Stimulated activated CD8-positive, alpha-beta memory T cell treated with anti-CD3 and anti-CD28 coated beads, Interleukin-12 subunit alpha, Interleukin-12 subunit beta, amount 100 ng/mL, for 24 hours (primary cell): ENCODE measurements around the gene ZNG1C.
"Not testable (repeated sequence)": the region's sequence is repeated elsewhere in the genome, so short reads cannot be mapped to it uniquely, and the experiment has no call there.

Experiments used
- DNase-seq: peaks from one replicate; pipeline ENCODE4 v3.0.0-alpha.2; 2020; ENCODE audit errors: extremely low read depth

Gene ZNG1C

DNA sequence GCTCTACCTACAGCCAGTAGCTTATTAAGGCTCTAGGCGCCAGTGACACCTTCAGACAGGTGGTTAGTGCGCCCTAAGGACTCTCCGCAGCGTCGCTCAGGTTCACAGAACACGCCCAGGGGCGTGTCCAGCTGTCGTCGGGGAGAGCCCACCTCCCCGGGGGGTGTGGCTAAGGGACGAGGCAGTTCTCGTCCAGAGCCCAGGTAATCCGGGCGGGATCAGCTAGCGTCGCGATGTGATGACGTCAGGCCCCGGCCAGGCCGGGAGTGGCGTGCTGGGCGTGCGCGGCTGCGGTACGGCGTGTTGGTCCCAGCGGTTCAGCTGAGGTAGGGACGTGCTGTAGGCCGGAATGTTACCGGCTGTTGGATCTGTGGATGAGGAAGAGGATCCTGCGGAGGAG lies at the start of gene ZNG1C:
TSS of gene ZNG1C (plus strand) at position 301 of the 400 bp plus-strand sequence. CDS start at position 350, 49 bp downstream.
- DNase-seq, result not testable (repeated sequence)

DNA sequence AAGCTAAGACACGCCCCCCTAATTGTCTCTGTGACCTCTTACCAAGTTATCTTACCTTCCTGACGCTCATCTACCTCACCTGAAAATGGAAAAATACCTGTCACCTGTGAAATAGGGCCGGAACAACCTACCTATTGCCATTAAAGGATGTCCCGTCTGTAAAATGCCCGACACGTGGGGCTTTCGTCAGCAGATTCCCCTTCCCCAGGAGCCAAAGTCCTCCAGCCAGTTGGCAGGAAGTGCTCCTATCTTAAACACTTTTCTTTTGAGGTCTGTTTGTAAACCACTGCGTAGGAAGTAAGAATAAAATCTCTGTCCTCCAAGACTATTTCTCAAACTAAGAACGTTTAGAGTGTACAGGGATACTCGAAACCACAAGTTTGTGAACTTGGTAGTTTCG lies 654 bp downstream of the ZNG1C start:
- not testable (repeated sequence) for DNase-seq

DNA sequence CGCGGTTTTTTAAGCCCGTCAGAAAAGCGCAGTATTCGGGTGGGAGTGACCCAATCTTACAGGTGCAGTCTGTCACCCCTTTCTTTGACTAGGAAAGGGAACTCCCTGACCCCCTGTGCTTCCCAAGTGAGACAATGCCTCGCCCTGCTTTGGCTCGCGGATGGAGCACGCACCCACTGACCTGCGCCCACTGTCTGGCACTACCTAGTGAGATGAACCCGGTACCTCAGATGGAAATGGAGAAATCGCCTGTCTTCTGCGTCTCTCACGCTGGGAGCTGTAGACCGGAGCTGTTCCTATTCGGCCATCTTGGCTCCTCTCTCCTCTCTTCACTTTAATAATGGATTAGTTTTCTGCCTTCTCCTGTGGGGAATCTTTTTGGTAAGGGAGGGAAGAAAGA lies 39.3 kb downstream of the ZNG1C start:
- DNase-seq, result not testable (repeated sequence)

DNA sequence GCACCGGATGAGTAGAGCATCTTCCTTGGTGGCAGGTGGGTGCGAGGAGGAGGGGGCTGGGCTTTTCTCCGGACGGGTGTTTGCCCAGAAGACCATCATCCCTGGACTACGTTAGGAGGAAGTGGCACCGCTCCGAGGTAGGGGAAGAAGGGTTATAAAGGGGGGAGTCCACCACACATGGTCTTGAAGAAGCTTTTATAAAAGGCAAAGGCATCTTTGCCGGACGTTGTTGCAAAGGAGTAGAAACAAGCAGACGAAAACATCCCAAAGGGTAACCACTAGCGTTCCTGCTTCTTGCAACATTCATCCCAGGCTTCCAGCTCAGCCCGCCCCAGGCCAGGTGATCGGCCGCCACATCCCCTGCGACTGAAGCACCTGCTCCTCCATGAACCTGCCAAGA lies 60.8 kb downstream of the ZNG1C start, which contains the start of gene FOXD4L3:
TSS of gene FOXD4L3 (plus strand) at position 301 of the 400 bp plus-strand sequence. CDS start at position 386, 85 bp downstream.
- DNase-seq, result not testable (repeated sequence)

DNA sequence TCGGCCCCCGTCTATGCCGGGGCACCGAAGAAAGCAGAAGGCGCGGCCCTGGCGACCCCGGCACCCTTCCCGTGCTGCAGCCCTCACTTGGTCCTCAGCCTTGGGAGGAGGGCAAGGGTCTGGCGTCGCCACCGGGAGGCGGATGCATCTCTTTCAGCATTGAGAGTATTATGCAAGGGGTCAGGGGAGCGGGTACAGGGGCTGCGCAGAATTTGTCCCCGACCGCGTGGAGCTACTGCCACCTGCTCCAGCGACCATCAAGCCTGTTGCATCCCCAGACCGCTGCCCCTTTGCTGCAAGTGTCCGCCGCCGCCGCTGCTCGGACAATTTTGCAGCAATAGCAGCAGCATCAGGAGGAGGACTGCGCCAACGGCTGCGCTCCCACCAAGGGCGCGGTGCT lies 62.0 kb downstream of the ZNG1C start:
- DNase-seq, result not testable (repeated sequence)

DNA sequence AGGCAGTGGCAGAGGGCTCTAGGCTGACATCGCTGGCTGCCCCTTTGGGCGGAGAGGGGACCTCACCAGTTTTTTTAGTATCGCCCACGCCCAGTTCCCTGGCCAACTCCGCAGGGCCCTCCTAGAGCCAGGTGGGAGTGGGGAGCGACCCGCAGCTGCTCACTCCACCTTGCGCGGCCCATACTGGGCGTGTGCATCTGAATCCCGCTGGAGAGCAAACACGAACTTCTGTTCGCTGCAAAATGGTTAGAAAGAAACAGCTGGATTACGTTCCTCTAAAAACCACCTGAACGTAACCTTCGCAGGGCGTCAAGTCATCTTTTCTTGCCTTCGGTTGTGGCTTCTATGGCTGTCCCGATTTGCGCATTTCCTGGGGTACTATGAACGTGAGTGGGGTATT lies 62.4 kb downstream of the ZNG1C start:
- DNase-seq, result not testable (repeated sequence)

DNA sequence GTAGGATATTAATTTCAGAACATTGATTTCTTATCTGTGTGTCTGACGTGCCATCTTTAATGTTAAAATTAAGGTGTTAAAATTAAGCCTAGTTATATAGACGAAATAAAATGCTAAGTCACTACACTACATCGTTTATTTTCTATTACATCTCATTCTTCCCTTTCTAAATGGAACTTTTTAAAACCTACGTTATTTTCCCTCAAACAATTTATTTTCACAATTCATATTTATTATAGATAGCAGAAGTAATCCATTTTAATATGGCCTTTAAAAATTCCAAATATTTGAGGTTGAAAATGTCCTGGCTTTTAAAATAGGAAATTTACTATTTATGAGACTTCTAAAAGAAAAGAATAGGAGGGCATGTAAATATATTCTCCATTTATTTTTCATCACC lies 63.0 kb downstream of the ZNG1C start:
- not testable (repeated sequence) for DNase-seq

DNA sequence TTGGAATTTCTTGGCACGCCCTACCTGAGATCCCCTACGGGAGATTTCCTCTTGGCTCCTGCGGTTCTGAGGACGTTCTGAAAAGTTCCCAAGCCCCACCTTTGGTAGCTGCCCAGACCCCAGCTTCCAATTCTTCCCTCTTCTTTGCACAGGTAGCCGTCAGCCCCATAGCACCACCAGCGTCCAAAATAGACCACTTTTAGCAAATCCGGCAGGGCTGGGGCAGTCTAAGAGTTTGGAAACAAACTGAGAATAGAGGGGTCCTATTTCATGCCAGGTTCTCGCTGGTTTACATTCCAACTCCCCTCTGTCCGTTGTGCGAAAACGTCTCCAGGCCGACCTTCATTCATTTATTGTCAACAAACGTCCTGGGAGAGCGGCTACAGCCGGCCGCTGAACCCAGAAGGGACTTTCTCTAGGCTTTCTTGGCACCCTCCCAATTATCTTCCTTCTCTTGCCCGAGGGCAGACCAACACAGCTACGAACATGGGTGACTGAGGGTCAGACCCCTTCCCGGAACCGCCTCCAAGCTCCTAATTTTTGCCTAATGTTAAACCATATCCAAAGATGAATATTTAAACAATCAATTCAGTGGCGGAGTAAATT lies 64.0 kb downstream of the ZNG1C start:
- DNase-seq, result not testable (repeated sequence)

DNA sequence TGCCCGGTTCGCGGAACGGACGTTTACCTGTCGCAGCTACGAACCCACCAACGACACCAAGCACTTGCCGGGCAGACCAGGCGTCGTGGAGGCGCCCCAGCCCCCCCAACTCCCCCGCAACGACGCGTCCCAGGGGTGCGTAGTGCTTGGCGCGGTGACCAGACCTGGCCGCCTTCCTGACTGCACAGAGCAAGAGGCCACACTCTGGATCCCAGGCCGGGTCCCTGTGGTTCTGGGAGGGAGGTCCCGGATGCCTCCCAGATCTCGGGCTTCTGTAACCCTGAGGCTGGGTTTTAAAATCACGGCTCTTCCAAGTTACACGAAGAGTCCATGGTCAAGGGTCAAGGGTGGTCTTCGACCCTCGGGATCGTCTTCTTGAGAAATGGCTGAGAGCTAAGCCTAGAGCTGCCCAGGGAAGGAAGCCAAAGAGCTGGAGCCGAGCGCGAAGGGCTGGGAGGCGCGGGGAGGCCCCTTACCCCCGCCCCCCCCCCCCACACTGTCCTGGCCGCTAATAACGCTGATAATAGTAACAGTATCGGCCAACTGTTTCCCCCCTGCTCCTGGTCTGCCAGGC lies 64.7 kb downstream of the ZNG1C start:
- not testable (repeated sequence) for DNase-seq

DNA sequence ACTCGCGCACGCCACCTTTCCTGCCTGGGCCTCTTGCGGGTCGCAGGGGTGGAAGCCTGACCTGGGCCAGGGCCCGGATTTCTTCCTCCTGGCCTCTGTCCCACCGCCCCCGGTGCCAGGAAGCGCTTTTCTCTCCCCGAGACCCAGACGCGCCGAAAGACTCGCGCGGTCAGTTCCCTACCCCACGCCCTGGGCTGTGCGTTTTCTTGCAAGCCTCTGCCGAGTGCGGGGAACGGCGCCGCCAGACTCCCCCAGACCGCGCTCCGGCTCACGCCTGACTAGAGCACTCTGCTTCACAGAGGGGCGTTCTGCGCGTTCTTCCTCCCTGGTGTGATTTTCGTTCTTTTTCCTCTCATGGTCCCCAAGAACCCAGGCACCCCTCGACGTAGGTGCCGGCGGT lies 65.3 kb downstream of the ZNG1C start:
- not testable (repeated sequence) for DNase-seq

DNA sequence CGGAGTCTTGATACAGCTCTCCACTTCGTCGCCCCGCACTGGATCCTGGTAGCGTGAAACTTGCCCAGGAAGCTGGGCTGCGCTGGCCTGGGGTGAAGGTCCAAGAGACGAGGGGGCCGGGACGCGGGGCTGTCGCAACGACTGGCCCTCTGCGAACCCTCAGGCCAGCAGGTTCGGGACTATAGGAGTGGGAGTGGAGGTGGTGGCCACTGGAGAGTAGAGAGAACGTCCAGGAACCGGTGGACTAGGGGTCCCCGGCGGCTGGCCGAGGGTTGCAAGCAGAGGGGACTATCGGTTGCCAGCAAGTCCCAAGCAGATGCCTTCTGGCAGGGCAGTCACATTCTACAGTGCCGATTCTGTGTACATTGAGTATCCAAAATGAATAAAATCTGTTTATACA lies 65.9 kb downstream of the ZNG1C start:
- not testable (repeated sequence) for DNase-seq

DNA sequence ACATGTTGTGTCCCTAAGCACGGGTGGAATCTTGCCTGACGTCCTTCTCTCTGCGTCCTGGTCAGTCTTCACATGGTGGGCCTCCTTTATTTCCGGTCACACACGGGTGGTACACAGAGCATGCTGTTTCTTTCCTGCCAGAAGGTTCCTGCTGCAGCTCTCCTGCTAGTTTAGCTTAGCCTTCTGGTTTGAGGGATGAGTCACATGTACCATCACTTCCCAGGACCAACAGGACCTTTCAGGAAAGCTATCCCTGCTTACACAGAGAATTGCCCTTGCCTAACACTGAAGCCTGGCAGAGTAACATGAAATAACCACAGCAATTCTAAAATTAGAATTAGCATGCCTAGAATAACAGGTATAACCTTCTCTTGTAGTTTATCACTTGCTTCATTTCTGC lies 69.4 kb downstream of the ZNG1C start:
- not testable (repeated sequence) for DNase-seq

DNA sequence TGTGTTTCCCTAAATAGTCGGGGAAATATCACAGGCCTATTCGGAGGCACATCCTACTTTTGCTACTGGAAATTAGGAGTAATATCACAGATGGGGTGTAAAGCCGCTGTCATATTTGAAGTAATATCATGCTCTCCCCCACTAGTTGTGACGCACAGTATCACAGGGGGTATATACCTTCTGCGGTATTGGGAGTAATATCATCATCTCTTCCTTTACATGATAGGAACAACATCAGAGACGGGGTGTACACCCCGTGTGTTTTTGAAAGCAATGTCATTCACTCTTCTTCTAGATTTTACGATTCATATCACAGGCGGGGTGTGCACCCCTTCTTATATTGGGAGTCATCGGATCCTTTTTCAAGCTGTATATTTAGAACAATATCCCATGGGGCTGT lies 76.4 kb downstream of the ZNG1C start:
- DNase-seq, result not testable (repeated sequence)

DNA sequence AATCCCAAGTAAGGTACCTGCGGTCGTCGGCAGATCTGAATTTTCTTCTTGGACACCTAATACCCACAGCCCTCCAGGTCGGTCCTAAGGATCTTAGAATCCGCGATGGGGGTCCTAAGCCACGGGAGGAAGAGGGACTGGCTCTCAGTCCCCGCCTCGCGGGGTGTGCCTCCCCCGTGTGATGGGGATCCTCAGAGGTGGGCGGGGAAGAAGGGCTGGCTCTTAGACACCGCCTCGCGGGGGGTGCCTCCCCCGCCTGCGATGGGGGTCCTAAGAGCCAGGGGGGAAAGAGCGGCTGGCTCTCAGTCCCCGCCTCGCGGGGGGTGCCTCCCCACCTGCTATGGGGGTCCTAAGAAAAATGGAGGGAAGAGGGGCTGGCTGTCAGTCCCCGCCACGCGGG lies 82.0 kb downstream of the ZNG1C start:
- not testable (repeated sequence) for DNase-seq

DNA sequence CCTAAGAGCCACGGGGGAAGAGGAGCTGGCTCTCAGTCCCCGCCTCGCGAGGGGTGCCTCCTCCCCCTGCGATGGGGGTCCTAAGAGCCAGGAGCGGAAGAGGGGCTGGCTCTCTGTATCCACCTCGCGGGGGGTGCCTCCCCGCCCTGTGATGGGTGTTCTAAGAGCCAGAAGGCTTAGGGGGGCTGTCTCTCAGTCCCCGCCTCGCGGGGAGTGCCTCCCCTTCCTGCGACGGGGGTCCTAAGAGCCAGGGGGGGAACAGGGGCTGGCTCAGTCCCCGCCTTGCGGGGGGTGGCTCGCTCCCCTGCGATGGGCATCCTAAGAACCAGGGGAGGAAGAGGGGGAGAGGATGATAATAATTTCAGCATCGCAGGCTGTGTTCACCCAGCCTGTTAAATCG lies 82.7 kb downstream of the ZNG1C start:
- DNase-seq, result not testable (repeated sequence)

DNA sequence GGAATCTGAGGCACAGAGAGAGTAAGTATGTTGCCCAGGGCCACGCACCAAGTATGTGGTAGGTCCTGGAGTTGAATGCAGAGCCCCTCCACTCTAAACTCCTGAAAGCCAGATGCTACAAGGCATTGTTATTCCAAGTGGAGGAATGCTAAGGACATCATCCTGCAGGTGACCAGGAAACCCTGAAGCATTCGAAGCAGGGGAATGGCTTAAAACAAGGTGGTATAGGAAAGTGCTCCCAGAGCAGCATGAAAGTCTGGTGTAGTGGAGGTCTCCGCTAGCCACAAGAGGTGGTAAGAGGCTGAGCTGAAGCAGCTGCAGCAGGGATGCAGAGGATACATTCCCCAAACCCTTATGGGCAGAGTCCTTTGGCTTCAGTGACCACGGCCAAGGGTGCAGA lies 87.3 kb downstream of the ZNG1C start:
- DNase-seq, result not testable (repeated sequence)

DNA sequence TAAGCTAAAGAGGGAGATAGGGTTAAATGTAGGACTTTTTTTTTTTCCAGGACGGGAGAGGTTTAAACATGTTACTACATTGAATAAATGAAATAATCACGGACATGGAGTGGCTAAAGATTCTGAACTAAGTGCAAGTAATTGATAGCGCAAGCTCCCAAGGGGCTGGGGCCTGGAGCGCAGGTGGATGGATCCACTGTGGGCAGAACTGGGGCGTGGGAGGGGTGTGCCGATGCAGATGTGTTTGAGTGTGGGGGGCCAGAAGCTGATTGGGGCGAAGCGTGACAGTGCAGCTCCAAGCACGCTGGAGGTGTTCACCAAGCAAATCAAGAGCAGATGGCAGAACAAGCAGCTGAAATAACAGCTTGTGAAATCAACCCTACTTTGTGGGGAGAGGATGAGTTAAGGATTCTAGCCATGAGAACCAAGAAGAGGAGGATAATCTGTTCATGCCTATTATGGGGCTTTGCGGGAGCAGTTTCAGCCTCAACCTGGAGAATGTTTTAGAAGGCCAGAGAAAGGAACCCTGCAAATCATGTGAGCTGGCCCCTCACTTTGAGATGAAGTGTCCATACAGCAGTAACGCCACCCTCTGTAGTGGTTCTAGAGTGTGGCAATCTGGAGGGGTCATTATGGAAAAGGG lies 88.9 kb downstream of the ZNG1C start:
- not testable (repeated sequence) for DNase-seq

DNA sequence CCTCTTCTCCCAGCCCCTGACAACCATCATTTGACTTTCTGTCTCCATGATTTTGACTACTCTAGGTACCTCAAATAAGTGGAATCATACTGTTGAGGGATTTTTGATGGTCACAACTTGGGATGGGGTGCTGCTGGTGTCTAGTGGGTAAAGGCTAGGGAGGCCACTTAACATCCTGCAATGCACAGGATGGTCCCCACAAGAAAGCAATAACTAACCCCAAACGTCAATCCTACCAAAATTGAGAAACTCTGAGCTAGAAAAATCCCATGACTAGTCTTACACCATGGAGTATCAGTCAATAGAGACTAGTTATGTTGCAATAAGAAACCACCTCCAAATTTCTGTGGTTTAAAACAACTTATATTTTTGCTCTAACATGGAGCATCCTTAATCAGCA lies 90.3 kb downstream of the ZNG1C start:
- DNase-seq, result not testable (repeated sequence)

DNA sequence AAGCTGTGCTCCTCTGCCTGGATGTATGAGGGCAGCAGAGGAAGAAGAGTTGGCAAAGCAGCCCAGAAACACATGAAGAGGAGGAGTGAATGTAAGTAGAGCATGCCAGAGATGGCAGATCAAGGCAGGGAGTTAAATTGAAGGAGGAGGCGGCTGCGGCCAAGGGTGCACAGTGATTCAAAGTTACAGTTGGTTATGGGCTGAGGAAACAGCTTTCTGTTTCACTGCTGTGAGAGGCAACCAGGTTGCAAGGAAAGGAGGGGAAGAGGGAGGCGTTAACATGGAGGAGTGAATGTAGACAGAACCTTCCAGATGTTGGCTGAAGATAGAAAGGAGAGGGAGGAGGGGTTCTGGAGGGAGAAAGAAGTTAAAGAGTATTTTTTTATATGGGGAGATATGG lies 94.2 kb downstream of the ZNG1C start:
- DNase-seq, result not testable (repeated sequence)

DNA sequence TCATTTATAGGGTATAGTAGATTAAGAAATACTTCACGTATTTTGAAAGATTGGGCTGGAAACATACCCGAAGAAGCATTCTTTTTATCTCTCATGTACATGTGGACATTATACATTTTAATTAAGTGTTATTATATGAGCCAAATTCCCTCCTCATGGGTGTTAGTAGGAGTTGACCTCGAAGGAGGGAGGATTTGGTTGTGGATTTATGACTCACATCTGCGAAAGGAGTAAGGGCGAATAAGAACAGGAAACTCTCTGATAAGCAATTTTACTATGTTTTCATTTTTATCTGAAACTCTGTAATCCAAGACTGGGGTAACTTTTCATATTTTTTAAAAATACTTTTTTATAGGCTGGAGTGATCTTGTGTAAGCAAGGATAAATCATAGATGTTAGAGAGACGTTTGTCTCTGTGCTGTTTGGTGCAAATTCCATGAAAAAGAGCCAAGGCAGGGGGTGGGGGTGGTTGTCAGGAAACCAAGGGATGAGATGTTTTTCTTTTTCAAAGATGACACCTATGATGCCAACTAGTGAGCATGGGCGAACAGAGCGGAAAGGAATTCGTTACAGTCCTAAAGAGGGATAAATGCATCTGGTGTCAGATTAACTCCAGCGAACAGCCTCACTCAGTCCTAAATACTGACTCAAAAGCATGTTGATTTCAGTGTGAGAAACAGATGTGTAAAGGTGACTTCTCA lies 95.0 kb downstream of the ZNG1C start:
- DNase-seq, result not testable (repeated sequence)

DNA sequence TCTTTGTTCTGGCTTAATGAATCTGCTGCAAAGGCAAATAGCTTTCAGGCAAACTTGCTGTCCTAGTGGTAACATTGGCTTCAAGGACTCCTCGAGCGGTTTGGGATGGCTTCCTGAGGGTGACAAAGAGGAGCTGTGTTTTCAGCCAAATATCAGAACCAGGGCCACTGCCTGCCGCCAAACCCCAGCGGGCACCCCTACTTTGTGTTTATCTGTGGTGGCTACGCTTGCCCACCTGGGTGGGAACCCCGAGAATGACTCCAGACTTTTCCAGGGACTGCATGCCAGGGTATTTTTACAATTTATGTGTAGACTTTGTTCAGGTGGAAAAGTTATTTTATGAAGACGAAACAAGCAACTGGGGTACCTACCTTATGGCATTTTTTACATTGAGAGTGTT lies 96.2 kb downstream of the ZNG1C start:
- DNase-seq, result not testable (repeated sequence)

DNA sequence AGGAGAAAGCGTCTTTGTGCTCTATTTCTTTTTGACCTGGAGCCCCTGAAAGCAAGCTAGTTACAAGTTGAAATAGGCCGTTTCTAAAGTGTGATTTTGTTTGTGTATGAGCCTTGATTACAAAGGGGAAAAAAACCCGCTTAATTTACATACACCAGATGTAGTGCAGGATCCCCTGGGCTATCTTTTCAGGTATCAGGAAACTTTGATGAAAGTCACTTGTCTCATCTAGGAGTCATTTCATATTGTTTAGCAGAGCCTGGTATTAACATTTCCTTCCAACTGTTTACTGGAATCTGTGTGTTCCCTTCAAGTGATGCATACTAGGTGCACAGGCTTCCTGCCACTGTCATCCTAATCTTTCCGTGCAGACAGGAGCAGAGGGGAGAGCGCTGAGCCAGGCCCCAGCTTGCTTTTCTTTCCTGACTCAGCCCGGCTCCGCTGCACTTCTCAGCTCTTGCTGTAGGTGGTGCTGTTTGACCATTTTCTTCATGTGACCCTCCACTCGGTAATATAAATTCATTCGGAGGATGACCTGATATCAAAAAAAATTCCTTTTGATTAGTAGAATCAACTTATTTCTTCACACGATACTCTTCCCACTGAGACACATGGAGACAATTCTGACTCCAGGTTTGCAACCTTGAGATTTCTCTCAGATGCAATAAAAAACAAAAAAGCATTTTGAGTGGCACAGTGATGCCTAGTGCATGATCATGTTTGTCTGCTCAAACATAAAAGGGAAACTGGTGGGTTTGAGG lies 100.7 kb downstream of the ZNG1C start:
- not testable (repeated sequence) for DNase-seq
